MV-4-11 (cell line): Measurements from ENCODE around the gene TMCO5A.
A peak's percentile ranks its signal among the peaks of the same experiment; 100 is the strongest.

Source experiments
- DNase-seq: peaks from one replicate; lab custom pipeline; 2025; lab: John Stamatoyannopoulos, UW

TMCO5A gene

GRCh38 chr15:37973856-37974255 lies 39.4 kb downstream of the TMCO5A start:
- no peak for DNase-seq

- no peak for DNase-seq
These were observed 43.8 kb downstream of the TMCO5A start for GRCh38 chr15:37978231-37978630.

- DNase-seq = no peak
These were observed 45.4 kb downstream of the TMCO5A start for GRCh38 chr15:37979671-37980409.

- DNase-seq = no peak
These were observed 46.8 kb downstream of the TMCO5A start for GRCh38 chr15:37981201-37981600.

GRCh38 chr15:37981775-37982174 lies 47.3 kb downstream of the TMCO5A start:
- no peak for DNase-seq

GRCh38 chr15:37984368-37984767 lies 49.9 kb downstream of the TMCO5A start:
- no peak for DNase-seq

- peak; percentile 13 for DNase-seq
These were observed 61.3 kb downstream of the TMCO5A start for GRCh38 chr15:37995461-37996347.
